Measurements from ENCODE around the gene MUTYH.
"Not testable (repeated sequence)": the region's sequence is repeated elsewhere in the genome, so short reads cannot be mapped to it uniquely, and the experiment has no call there.

MUTYH gene

DNA sequence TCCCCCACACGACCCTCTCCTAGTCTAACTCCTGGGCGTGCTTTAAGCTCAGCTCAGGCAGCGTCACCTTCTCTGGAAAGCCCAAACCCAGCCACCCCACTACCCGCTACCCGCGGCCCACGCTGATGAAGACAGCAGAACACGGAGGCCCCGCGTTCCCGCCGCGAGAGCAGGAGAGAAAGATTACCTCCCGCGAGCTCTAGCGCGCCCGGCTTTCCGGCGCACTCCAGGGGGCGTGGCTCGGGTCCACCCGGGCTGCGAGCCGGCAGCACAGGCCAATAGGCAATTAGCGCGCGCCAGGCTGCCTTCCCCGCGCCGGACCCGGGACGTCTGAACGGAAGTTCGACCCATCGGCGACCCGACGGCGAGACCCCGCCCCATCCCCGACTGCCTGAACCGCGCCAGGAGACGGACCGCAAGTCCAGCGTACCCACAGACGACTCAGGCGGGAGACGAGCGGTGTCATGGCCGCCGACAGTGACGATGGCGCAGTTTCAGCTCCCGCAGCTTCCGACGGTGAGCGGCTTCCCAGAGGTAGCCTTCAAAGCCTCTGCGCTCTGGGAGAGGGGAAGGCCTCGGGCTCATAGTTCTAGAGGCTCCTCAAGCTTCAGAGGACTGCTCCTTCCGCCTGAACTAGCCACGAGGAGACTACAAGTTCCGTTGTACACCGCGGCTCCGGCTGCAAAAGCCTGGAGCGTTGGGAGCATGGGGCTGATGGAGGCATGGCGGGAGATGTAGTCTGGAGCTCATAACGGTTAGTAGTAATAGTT, at the start of gene MUTYH, which contains the start of gene TOE1:
Gene MUTYH (minus strand): TSS at position 652 of the 770 bp plus-strand sequence. CDS start 5,935 bp downstream, outside the sequence.
Gene TOE1 (plus strand): TSS at position 382 of the 770 bp plus-strand sequence. CDS start 83 bp downstream, at position 465.
- peak; percentile 85 to 88 (median 88) for DNase-seq

DNA sequence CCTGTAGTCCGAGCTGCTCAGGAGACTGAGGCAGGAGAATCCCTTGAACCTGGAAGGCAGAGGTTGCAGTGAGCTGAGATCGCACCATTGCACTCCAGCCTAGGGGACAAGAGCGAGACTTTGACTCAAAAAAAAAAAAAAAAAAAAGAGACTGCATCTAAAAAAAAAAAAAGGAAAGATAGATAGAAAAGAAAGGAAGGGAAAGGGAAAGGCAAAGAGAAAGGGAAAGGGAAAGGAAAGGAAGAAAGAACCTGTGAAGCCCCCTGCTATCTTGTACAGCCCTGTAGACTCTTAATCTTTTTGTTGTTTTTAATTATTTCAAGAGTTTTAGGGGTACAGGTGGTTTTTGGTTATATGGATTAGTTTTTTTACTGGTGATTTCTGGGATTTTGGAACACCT, 46.0 kb upstream of the MUTYH start:
- DNase-seq, result no peak

DNA sequence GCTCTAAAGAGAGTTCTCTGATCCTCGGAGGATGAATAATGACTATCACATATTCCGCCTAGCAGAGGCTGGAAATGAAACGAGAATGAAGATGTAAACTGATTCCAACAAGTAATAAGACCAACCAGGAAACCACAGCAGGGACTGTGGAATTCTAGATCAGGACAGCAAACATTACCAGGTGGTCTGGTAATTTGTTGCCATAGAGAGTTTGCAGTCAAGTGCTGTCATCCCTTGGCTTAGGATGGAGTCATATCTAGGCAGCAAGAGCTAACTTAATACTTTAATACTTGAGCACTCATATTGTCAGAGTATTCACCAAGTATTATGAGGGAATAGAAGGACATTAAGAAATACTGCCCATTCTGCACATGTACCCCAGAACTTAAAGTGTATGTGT, 45.1 kb upstream of the MUTYH start:
- no peak for DNase-seq

DNA sequence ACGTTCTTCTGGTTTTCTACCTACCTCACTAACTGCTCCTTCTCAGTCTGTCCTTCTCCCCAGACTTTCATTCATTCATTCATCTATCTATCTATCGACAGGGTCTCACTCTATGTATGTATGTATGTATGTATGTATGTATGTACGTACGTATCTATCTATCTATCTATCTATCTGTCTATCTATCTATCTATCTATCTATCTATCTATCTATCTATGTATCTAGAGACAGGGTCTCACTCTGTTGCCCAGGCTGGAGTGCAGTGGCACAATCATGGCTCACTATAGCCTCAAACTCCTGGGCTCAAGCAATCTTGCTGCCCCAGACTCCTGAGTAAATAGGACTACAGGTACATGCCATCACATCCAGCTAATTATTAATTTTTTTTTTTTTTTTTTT, 44.0 kb upstream of the MUTYH start:
- DNase-seq, result not testable (repeated sequence)

DNA sequence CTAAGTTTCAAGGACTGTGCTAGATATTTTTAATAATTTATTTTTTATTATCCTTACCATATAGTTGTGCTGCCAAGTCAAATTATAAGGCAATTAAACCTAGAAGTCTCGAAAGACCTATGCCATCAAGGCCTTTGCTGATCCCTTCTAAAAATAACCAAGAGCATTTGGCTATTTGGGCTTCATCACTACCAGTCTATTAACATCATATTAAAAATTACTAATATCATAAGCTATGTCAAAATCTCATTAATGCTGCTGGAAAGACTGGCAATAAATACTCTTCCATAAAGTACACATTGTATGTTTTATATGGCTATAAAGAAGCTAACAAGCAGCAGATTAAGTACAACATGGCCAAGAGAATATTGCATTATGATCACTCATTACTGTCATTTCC, 43.0 kb upstream of the MUTYH start:
- no peak for DNase-seq

DNA sequence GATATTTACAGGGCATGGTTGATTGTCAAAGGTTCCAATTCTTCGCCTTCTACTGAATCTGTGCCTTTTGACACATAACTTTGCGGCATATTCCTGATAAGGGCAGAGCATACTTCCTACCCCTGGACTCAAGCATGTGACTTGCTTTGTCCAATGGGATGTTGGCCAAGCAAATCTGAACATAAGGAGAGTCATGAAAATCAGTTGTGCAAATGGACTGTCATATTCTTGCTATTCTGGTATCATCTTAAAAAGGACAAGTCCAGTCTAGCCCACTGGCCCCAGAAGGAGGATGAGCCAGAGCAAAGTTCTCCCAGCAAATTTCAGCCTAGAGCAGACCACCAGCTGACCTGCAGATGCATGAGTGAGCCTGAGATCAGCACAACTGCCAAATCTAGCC, 41.0 kb upstream of the MUTYH start:
- no peak for DNase-seq

DNA sequence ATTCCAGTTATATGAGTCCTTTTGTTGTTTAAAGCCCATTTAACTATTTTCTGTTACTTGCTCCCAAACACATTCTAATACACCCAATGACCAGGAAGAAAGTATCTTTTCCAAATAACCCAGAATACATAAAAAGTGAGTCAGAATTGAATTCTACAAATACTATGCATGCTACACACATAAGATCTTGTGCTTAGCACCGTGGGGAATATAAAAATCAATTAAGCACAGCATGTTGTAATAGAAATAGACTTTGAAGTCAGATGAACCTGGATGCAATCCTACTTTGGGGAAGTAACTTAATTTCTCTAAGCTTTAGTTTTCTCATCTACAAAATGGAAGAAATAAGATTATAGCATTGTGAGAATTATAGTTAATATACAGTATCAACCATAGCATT, 40.5 kb upstream of the MUTYH start:
- DNase-seq, result no peak

DNA sequence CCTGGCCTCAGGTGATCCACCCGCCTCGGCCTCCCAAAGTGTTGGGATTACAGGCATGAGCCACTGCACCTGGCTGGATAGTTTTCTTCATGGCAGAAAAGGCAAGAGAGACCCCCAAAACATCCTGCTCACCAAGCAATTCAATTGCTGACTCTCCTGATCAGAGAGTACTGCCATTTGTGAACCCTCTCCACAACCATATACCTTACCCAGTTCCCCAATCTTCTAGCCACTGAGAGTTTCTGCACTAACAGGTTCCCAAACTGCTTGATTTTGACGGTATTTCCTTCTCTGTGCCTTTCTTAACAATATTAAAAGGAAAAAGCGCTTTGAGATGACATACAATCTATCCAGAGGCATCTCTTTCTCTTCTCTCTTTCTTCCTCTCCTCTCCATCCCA, 39.9 kb upstream of the MUTYH start:
- DNase-seq, result no peak

DNA sequence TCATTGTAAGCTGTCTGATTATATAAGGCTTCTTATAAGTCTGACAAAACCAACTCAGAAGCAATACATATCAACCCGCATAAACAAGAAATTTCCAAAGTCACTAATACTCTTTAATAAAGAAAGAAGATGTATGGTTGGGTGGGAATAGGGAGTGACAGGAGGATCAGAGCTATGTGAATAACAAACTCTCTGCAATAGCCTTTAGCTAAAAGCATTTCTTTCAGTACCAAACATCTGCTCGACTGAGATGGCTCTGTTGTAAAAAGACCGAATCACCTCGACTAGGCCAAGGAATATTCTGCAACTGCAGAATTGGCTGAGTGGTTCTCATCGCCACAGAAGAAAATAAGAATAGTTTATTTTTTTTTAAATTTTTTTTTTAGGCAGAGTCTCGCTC, 39.3 kb upstream of the MUTYH start:
- DNase-seq, result no peak

DNA sequence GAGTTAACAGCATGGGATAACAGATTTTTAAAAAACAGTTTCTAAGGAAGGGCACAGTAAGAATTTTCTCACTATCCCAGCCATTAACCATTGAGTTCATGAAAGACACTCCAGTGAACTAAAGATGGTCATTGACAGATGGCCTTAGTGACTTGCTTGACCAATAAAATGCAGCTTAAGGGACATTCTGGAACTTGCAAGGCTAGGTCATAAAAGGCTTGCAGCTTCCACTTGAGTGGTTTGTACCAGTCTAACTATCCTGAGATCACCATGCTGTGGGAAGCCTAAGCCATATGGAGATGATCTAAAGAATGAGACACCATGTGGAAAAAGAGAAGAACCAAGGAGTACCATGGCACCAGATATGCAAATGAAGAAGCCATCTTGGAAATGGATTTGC, 37.9 kb upstream of the MUTYH start:
- no peak for DNase-seq

DNA sequence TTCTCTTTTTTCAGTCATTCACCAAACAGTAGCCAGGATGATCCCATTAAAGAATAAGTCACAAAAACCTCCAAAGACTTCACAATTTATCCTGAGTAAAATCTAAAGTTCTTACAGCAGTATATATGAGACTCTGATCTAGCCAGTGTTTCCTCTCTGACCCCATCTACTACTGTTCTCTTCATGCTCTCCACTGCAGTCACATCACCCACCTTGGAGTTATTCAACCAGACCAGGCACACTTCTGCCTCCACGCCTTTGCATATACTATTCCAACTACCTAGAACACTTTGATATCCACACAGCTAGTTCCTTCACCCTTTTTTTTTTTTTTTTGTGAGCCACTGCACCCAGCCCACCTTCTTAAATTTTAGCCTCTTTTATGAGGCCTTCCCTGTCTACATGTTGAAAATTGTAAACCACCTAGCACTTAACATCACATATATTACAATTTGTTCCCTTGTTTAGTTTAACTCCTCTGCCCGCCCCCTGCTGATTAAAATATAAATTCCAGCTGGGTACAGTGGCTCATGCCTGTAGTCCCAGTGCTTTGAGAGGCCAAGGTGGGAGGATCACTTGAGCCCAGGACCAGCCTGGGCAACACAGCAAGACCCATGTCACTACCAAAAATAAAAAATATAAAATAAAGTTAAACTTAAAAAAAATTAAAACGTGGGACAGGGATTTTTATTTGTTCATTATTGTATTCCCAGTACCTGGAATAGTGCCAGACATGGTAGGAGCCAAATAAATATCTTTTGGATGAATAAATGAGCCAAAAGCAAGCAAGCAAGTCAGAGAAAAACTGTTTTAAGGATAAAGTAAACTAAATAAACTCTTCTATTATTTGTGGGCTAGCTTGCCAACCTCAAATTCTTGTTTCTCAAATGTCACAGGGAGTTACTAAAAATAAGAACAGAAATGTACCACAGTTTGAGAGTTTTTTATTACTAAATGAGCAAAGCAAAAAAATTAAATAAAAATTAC, 35.2 kb upstream of the MUTYH start:
- no peak for DNase-seq

DNA sequence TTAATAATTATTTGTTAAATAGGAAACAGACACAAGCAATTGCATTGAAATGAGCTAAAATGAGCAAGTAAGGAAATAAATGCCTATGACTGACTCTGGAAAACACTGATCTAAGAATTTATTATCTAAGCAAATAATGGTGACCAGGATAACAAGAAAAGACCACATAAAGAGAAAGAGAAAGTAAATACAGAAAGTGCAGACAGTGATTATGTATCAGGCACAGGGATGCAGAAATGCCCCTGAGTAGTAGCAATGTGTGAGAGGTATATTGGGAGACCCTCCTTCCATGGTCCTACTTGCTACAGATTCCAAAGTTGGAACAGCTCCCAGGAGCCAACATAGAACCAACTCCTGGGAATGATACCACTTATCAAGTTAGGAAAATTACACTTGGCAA, 33.3 kb upstream of the MUTYH start:
- DNase-seq, result no peak

DNA sequence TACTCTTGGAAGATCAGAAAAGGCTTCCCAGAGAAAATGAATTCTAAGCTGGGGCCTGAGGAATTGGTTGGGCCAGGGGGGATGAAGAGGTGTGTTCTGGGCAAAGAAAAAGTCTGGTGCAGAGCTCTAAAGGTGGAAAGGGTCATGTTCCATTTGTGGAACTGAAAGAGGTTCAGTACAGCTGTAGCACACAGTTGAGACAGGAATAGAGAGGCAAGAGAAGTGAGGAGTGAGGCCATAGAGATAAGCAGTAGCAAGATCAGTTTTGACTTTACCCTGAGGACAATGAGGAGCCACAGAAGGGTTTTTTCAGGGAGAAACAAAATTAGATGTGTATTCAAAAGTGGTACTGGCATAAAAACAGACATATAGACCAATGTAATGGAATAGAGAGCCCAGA, 30.3 kb upstream of the MUTYH start:
- no peak for DNase-seq

DNA sequence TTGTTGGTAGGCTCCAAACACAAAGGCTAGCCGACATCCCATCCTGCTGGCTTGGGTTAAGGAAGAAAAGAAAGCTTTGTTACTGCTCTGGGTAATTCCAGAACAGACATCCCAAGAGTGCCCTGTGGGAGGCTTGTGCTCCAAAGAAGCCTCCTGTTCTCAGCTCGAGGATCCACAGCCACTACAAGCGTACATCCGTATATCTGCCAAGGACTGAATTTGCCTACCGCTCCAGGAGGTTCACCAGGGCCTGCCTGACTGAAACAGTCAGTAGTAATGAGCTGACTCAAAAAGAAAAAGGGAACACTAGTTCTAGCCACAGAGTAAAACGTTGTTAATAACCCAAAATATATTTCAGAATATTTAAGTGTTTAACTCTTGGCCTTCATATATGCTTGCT, 24.8 kb upstream of the MUTYH start:
- no peak for DNase-seq

DNA sequence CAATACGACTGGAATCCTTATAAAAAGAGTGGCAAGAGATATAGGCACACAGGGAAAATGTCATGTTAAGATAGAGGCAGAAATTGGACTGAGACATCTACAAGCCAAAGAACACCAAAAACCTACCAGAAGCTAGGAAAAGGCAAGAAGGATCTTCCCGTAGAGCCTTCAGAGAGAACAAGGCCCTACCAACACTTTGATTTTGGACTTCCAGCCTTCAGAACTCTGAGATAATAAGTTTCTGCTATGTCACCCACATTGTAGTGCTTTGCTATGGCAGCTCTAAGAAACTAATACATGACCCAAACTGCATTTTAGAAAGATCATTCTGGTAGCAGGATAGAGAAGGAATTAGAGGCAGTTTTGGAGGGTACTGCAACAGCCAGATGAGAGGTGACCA, 24.1 kb upstream of the MUTYH start:
- no peak for DNase-seq

DNA sequence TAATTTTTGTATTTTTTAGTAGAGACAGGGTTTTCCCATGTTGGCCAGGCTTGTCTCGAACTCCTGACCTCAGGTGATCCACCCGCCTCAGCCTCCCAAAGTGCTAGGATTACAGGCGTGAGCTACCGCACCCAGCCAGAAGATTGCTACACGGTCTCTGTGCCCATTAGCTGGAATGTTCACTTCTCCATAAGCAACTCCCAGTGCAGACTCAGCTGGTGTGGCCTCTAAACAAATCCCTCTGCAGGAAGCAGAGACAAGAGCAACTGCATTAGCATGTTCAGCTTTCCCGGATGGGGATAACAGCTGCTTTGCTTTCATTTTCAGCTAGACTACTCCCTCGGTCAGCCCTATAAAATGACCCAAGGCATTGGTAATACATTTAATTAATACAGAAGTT, 20.7 kb upstream of the MUTYH start:
- DNase-seq, result not testable (repeated sequence)

DNA sequence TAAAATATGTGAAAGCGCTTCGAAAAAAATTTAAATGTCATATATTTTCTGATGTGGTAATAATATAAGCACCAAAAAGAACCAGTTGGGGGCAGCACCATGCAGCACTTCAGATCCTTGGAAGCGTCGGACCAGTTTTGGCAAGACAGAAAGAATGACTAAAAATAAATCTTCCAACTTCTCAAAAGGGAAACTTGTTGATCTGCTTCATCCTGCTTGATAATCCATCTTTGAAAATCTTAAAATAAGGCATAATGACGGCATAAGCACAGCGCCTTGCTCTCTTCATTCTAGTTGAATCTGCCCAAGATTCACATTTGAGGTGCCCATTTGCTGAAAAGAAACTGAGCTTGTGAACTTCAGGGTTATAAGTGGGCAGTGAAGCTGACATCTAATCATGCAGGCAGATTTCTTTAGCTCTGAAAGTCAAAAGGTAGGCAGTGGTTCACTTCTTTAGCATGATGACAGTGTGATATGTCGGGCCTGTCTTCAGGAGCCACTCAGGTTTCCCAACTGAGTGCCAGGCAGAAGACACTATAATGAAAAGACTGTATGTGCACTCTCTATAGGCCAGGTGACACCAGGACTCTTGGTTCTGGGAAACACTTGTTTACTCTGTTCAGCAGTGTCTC, 19.8 kb upstream of the MUTYH start:
- peak in 3 of 4 experiments; percentile 11 to 26 (median 18) for DNase-seq

DNA sequence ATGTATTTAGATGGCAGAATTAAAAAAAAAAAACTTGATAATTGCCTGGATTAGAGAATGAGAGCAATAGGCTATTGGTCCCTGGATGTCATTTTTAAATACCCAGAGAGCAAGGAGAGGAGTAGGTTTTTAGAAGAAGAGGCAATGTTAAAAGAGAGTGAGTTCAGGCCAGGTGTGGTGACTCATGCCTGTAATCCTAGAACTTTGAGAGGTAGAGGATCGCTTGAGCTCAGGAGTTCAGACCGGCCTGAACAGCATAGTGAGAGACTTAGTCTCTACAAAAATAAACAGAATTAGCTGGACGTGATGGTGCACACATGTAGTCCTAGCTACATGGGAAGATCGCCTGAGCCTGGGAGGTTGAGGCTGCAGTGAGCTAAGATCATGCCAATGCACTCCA, 15.9 kb upstream of the MUTYH start:
- DNase-seq, result no peak

DNA sequence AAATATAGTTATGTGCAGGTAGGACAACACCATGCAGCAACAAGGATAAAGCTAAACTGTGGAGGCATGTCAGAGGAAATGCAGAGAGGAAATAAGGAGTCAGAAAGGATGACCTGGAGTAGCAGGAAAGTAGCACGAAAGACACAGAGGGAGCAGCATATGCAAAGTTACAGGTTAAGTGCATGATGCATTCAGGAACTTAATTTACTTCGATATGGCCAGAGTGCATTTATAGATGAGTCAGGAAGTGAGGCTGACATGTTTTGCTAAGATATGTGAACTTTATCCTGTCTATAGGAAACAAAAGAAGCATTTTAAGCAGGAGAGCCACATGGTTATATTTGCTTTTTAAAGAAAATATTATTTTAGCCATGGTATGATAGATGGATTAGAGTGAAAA, 15.4 kb upstream of the MUTYH start:
- no peak for DNase-seq

DNA sequence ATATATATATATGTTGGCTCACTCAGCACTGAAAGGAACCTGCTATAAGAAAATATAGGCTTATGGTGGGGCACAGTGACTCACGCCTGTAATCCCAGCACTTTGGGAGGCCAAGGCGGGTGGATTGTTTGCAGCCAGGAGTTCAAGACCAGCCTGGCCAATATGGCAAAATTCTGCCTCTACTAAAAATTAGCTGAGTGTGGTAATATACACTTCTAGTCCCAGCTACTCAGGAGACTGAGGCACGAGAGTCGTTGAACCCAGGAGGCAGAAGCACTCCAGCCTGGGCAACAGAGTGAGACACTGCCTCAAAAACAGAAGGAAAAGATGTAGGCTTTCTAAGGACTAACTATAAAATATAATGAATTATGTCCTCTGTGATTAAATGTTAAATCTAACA, 14.6 kb upstream of the MUTYH start:
- no peak for DNase-seq

DNA sequence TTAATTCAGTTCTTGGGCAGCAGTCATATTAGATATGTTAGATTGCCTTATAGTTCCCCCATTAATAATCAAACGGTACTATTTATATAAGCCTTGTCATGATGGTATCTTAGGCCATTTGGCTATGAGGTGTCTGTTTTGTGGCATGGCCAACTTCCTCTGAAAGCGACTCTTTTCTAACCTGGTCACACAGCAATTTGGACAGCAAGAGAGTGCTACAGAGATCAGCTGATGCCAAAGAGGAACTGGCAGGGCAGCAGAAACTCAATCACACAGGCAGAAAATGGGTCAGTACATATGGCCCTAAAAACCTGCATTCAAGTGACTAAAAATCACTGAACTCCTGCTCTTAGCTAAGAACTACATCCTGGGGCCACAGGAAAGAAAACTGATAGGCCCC, 13.4 kb upstream of the MUTYH start:
- DNase-seq, result no peak

DNA sequence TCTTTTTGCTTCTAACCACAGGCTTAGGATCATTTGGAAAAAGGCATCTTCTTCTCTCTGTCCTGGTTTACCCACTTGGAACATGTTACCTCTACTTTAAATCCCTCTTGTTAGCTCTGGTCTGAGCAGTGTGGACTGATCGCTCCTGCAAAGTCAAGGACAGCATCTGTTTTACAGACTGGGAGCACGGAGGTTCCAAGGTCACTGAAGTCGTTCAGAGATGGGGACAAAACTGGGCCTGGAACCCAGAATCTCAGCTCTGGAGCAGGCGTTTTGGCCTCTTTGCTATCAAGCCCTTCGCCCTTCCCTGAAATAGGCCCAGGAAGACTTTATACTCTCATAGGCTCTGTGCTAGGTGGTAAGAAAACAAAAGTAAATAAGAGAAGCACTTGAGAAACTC, 11.3 kb upstream of the MUTYH start:
- DNase-seq, result no peak

DNA sequence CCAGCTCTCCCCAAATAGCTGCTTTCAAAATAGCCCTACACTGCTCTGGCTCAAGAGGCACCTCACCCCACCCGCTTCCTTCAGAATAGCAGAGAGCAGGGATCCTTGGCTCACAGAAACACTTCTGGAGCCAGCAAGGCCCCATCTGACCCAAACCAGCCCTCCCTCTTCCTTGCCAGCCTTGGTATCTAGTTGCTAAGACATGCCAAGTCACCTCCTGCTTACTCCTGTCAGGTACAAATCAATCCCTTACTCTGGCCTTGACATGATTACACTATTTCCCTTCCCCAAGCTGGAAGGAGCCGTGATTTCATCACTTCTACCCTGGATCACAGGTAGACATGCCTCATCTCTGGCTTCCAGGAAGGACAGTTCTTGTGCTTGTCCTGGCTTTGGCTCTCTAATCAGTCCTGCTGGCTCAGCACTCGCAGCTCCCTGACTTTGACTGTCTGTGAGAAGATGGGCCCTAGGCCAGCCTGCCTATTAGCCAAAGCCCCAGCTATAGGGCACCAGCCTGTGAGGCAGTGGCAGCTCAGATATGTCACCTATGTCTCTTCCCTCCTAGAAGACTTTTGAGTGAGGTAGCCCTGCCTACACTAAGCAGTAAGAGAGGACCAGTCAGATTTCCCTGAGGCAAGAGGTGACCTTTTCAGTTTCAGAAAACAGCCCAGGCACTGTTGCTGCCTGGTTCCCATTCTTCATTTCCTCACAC, 8.9 kb upstream of the MUTYH start:
- no peak for DNase-seq
